SK-N-SH treated with all-trans-retinoic acid at 6 μM for 48 hours (cell line): Measurements from ENCODE around the gene SIGLEC10.

Experiments
- ATAC-seq: fragments of 200-7000 bp; cut with Tn5 transposase; 3 replicates; pipeline ENCODE4 v1.9.1; 2020; ENCODE audit warnings: mild to moderate bottlenecking, moderate library complexity
- ARNTL ChIP-seq: fragments of 450-650 bp; formaldehyde crosslinking; IDR thresholded peaks from 2 replicates; pipeline ENCODE4 v1.5.0; 2020; ENCODE audit warnings: low read depth, mild to moderate bottlenecking, moderate library complexity, borderline replicate concordance
- BACH2 ChIP-seq: fragments of 250-450 bp; sonication (Bioruptor Pico); IDR thresholded peaks from 2 replicates; pipeline ENCODE4 v1.9.0; 2021; ENCODE audit warnings: mild to moderate bottlenecking, borderline replicate concordance
- CSDC2 ChIP-seq: fragments of 250-450 bp; sonication (Bioruptor Pico); IDR thresholded peaks from 2 replicates; pipeline ENCODE4 v1.5.0; 2020; ENCODE audit warnings: mild to moderate bottlenecking, moderate library complexity
- GLIS3 ChIP-seq: fragments of 250-450 bp; sonication (Bioruptor Pico); IDR thresholded peaks from 2 replicates; pipeline ENCODE4 v1.5.0; 2020; ENCODE audit warnings: mild to moderate bottlenecking, moderate library complexity
- PATZ1 ChIP-seq: fragments of 250-450 bp; sonication (Bioruptor Pico); IDR thresholded peaks from 2 replicates; pipeline ENCODE4 v1.8.0; 2020; ENCODE audit warnings: mild to moderate bottlenecking, moderate library complexity, borderline replicate concordance
- POU6F1 ChIP-seq: fragments of 250-450 bp; sonication (Bioruptor Pico); IDR thresholded peaks from 2 replicates; pipeline ENCODE4 v1.8.0; 2021; ENCODE audit warnings: low read depth, mild to moderate bottlenecking, moderate library complexity, borderline replicate concordance
- PPARA ChIP-seq: fragments of 250-450 bp; sonication (Bioruptor Pico); IDR thresholded peaks from 2 replicates; pipeline ENCODE4 v1.5.0; 2020; ENCODE audit warnings: mild to moderate bottlenecking, borderline replicate concordance
- SNAI2 ChIP-seq: fragments of 250-450 bp; sonication (Bioruptor Pico); IDR thresholded peaks from 2 replicates; pipeline ENCODE4 v1.5.0; 2020; ENCODE audit warnings: mild to moderate bottlenecking, moderate library complexity
- TCF4 ChIP-seq: fragments of 250-450 bp; sonication (Bioruptor Pico); IDR thresholded peaks from 2 replicates; pipeline ENCODE4 v1.8.0; 2021; ENCODE audit warnings: mild to moderate bottlenecking, moderate library complexity, borderline replicate concordance
- TOX ChIP-seq: fragments of 250-450 bp; sonication (Bioruptor Pico); IDR thresholded peaks from 2 replicates; pipeline ENCODE4 v1.8.0; 2021; ENCODE audit warnings: mild to moderate bottlenecking, moderate library complexity, borderline replicate concordance
- TSHZ2 ChIP-seq: fragments of 250-450 bp; sonication (Bioruptor Pico); IDR thresholded peaks from 2 replicates; pipeline ENCODE4 v1.5.0; 2020; ENCODE audit warnings: mild to moderate bottlenecking, moderate library complexity
- ZC3H10 ChIP-seq: fragments of 250-450 bp; sonication (Bioruptor Pico); IDR thresholded peaks from 2 replicates; pipeline ENCODE4 v1.5.1; 2021; ENCODE audit warnings: mild to moderate bottlenecking, moderate library complexity
- ZFP30 ChIP-seq: fragments of 450-650 bp; formaldehyde crosslinking; IDR thresholded peaks from 2 replicates; pipeline ENCODE4 v1.5.0; 2022; ENCODE audit warnings: mild to moderate bottlenecking, moderate library complexity
- ZNF565 ChIP-seq: fragments of 450-650 bp; formaldehyde crosslinking; conservative IDR thresholded peaks from 2 replicates; pipeline ENCODE4 v1.5.0; 2020; ENCODE audit warnings: low read depth, mild to moderate bottlenecking, moderate library complexity
- ZNF70 ChIP-seq: fragments of 450-650 bp; formaldehyde crosslinking; IDR thresholded peaks from 2 replicates; pipeline ENCODE4 v1.5.0; 2020; ENCODE audit warnings: mild to moderate bottlenecking, moderate library complexity
- ZNF8 ChIP-seq: fragments of 450-650 bp; formaldehyde crosslinking; IDR thresholded peaks from 2 replicates; pipeline ENCODE4 v1.5.0; 2020; ENCODE audit warnings: mild to moderate bottlenecking, moderate library complexity

The SIGLEC10 gene

GRCh38 chr19:51457351-51458013 lies 40.0 kb upstream of the SIGLEC10 start (continued):
- TF ChIP-seq POU6F1 (CRISPR knock-in tag), result no peak
- no peak for TF ChIP-seq PATZ1 (CRISPR knock-in tag)

GRCh38 chr19:51456541-51457290 lies 39.3 kb upstream of the SIGLEC10 start:
- ATAC-seq, result no peak
- no peak for TF ChIP-seq TCF4 (CRISPR knock-in tag)
- TF ChIP-seq ZNF8 (CRISPR knock-in tag), result no peak
- no peak for TF ChIP-seq CSDC2 (CRISPR knock-in tag)
- TF ChIP-seq, all 23 proteins: peak for 0

GRCh38 chr19:51450730-51451307 lies 33.4 kb upstream of the SIGLEC10 start:
- ATAC-seq, result no peak
- TF ChIP-seq ZC3H10 (CRISPR knock-in tag) (no peak), ZNF70 (CRISPR knock-in tag) (no peak), TOX (no peak), PPARA (CRISPR knock-in tag) (no peak), BACH2 (CRISPR knock-in tag) (no peak), SNAI2 (CRISPR knock-in tag) (no peak), TSHZ2 (CRISPR knock-in tag) (no peak), CSDC2 (CRISPR knock-in tag) (no peak), POU6F1 (CRISPR knock-in tag) (no peak)

GRCh38 chr19:51448411-51449016 lies 31.1 kb upstream of the SIGLEC10 start:
- ATAC-seq, result no peak

More at GRCh38 chr19:51448411-51449016, 31.1 kb upstream of the SIGLEC10 start:
- TF ChIP-seq ZNF8 (CRISPR knock-in tag) (no peak), ZFP30 (no peak), ZC3H10 (CRISPR knock-in tag) (no peak), TSHZ2 (CRISPR knock-in tag) (no peak), PPARA (CRISPR knock-in tag) (no peak), ARNTL (CRISPR knock-in tag) (no peak), ZNF565 (CRISPR knock-in tag) (no peak), GLIS3 (CRISPR knock-in tag) (no peak)
- TF ChIP-seq, all 23 proteins: peak for 0
